Activated CD4-positive, alpha-beta T cell treated with anti-CD3 and anti-CD28 coated beads, Interleukin-2, amount 10 ng/mL, durations not matched to agents 7 days and 5 days (primary cell): ENCODE measurements around the gene KAZALD1. TPM values are rescaled to one million over a fixed set of nuclear protein-coding genes. Genes with fewer than 3 reads are reported as not detected.

ENCODE experiments used
- CTCF ChIA-PET: fragments of 350-600 bp; sonication (Branson Sonifier 250); formaldehyde crosslinking; loops from one replicate; lab custom pipeline; 2021; ENCODE audit warnings: antibody characterized with exemption; lab: Charles Lee
- POLR2A ChIA-PET: fragments of 350-600 bp; sonication (Branson Sonifier 250); formaldehyde crosslinking; loops from one replicate; lab custom pipeline; 2021; ENCODE audit warnings: antibody characterized with exemption; lab: Charles Lee
- DNase-seq: peaks from one replicate; pipeline ENCODE4 v3.0.0-alpha.2; 2020
- H3K27ac Mint-ChIP-seq: one replicate; pipeline ENCODE4 v1.8.0; 2021; ENCODE audit warnings: mild to moderate bottlenecking, moderate library complexity, mixed read lengths
- H3K27me3 Mint-ChIP-seq: one replicate; pipeline ENCODE4 v1.8.0; 2021; ENCODE audit warnings: mixed read lengths
- H3K36me3 Mint-ChIP-seq: one replicate; pipeline ENCODE4 v1.8.0; 2021; ENCODE audit warnings: low read depth, mixed read lengths
- H3K4me1 Mint-ChIP-seq: one replicate; pipeline ENCODE4 v1.8.0; 2021; ENCODE audit warnings: mixed read lengths
- H3K4me3 Mint-ChIP-seq: one replicate; pipeline ENCODE4 v1.8.0; 2021; ENCODE audit warnings: mild to moderate bottlenecking, moderate library complexity, mixed read lengths
- H3K9me3 Mint-ChIP-seq: one replicate; pipeline ENCODE4 v1.8.0; 2021; ENCODE audit warnings: mixed read lengths
- total RNA-seq, 2 experiments: library from RNA; stranded (reverse); gene quantifications; one replicate each; pipeline ENCODE4 v1.2.3, GENCODE V29; 2021

KAZALD1 gene
- total RNA-seq, 2 experiments from 2014 or later = 0.27 to 0.55 TPM

DNA sequence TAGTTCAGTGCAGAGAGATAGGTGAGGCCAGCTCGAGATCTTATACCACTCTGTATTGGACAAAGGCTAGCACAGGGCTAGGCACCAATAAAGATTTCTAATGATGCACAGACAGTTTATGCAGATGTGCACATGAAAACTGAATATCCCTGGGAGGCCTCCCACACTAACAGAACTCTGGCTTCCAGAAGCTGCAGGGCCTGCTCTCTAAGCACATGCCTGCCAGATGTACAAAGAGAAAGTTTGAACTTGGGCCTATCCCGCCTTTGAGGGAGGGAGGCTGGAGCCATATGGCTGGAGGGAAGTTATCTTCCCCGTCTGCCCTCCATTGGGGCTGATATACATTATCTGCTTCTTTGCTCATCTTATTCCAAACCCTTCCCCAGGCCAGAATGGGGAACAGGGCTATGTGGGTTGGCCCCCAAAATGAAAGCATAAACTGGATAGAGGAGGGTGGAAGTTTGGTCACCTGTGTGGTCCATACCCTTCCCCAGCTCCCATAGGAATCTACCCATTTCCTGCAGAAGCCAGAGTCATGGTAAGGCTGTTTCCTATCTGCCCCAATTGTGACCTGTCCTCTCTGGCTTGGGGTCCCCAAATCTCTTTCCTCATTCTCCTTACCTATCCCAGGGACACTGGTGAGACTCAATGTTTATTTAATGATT lies 3.8 kb downstream of the KAZALD1 start:
- H3K27me3 Mint-ChIP-seq = peaks cover 49% of the 10 kb centered on the region
- ChIA-PET POLR2A (interaction anchor here (0.6 kb wide), 1 partner anchor 534 kb away, joined by 3 read pairs; no protein-coding TSS in a partner anchor), CTCF (interaction anchor here (0.9 to 1.8 kb wide), 7 partner anchors 14 to 76 kb away, joined by 3 to 5 read pairs (median 4); no protein-coding TSS in a partner anchor)
- H3K4me1 Mint-ChIP-seq = peaks cover 42% of the 10 kb centered on the region
- no peak overlapping the region for H3K4me3 Mint-ChIP-seq
- H3K27ac Mint-ChIP-seq = no peak overlapping the region
- no peaks in the 10 kb centered on the region for H3K36me3 Mint-ChIP-seq
- no peak for DNase-seq
- no peaks in the 10 kb centered on the region for H3K9me3 Mint-ChIP-seq

DNA sequence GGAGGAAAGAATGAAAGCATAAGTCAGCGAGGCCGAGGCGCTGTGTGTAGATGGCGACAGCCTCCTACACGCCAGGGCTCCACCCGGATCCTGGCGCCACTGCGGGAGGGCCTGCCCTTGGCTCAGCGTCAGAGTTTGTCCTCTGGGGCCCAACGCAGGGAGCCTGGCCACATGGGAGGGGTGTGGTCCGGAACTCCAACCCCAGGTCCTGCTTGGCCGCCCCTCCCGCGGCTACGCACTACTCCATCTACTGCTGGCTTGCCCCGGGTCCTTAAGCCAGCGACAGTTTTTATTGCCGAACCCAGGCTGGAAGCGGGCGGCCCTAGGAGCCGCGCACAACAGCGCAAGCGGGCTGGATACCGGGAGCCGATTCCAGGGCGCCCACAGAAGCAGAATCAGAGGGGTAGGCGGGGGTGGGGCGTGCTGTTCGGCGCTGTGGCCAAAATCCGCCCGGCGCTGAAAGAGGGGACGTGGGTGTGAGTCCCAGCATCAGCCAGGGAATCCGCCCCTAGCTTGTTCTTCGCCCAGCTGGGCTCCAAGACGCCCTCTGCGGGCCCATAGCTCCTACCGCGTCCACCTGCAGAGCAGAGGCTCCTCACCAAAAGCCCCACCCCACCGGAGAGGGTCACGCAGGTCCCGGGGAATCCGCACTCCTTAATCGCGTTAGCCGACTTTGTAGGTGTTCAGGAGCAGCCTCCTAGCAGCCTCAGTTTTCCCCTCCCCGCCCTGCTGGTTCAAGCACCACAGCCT lies 4.5 kb downstream of the KAZALD1 start:
- H3K27me3 Mint-ChIP-seq = peaks cover 49% of the 10 kb centered on the region
- peak; percentile 36 for DNase-seq
- POLR2A ChIA-PET = no interaction called here
- no peaks in the 10 kb centered on the region for H3K9me3 Mint-ChIP-seq
- H3K4me3 Mint-ChIP-seq = peak overlapping the region; percentile 20
- H3K36me3 Mint-ChIP-seq = no peaks in the 10 kb centered on the region
- no peak overlapping the region for H3K27ac Mint-ChIP-seq
- CTCF ChIA-PET = interaction anchor here (0.5 to 4.6 kb wide), 9 partner anchors 10 to 626 kb away, joined by 3 to 35 read pairs (median 4); no protein-coding TSS in a partner anchor
- H3K4me1 Mint-ChIP-seq = peaks cover 42% of the 10 kb centered on the region

DNA sequence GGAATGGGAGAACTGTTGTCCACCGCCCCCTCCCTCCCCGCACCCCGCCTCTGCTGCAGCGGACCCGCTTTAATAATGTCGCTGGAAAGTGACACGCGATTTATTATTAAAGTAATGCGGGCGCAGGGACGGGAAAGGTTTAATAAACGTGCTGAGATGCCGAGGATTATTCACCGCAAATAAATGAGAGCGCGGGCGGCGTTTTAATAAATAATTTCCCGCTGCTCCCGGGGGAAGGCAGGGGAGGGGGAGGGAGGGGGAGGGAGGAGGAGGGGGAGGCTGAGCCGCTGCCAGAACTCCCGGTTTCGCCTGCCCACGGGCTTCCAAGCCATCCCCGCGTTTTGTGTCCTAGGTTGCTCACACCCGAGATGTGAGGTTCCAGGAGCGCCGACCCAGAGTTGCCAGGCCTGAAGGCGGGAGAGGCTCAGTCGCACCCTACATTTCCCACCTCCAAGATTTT lies 5.1 kb downstream of the KAZALD1 start:
- peaks cover 51% of the 10 kb centered on the region for H3K27me3 Mint-ChIP-seq
- H3K27ac Mint-ChIP-seq = no peak overlapping the region
- no peaks in the 10 kb centered on the region for H3K36me3 Mint-ChIP-seq
- H3K4me3 Mint-ChIP-seq = peak overlapping the region; percentile 76
- CTCF ChIA-PET = interaction anchor here (0.7 to 4.6 kb wide), 10 partner anchors 9 to 102 kb away, joined by 3 to 35 read pairs (median 4); no protein-coding TSS in a partner anchor
- POLR2A ChIA-PET = no interaction called here
- DNase-seq = no peak
- H3K4me1 Mint-ChIP-seq = peaks cover 36% of the 10 kb centered on the region
- no peaks in the 10 kb centered on the region for H3K9me3 Mint-ChIP-seq

DNA sequence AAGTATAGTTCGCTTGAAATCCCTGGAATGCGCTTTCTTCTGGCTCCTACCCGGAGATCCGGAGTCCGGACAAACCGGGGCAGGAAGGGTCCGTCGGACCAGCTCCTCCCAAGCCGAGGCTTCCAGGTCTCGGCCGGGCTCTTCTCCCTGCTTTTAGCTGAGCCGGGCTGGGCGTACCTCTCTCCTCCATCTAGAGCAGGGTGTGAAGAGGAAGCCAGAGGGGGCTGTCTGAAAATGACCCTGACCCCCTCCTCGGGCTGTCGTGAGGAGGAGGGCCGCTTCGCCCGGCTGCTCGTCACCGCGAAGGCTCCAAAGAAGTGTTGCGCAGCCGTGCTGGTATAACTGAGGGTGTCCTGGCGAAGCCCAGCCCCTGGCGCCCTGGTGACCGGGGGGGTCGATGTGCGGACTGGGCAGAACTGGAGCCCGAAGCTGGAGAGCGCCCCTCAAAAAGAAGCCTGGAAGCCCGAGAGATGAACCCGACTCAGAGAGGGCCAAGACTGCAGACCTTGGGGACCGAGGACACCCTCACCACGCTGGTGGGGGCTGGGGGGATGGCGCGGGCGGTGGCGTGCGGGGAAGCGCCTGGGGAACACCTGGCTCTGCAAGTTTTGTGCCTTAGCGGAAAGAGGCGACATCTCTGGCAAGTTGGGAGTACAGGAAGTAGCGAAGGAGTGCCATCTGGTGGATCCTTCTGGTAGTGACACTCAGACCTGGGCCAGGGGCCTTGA lies 5.7 kb downstream of the KAZALD1 start:
- Mint-ChIP-seq H3K36me3 (no peaks in the 10 kb centered on the region), H3K4me3 (peak overlapping the region; percentile 76), H3K4me1 (peaks cover 30% of the 10 kb centered on the region), H3K27ac (no peak overlapping the region), H3K9me3 (no peaks in the 10 kb centered on the region), H3K27me3 (peaks cover 49% of the 10 kb centered on the region)
- peak; percentile 83 for DNase-seq
- POLR2A ChIA-PET = no interaction called here
- CTCF ChIA-PET = interaction anchor here (0.9 to 4.6 kb wide), 9 partner anchors 9 to 103 kb away, joined by 3 to 35 read pairs (median 4); no protein-coding TSS in a partner anchor

DNA sequence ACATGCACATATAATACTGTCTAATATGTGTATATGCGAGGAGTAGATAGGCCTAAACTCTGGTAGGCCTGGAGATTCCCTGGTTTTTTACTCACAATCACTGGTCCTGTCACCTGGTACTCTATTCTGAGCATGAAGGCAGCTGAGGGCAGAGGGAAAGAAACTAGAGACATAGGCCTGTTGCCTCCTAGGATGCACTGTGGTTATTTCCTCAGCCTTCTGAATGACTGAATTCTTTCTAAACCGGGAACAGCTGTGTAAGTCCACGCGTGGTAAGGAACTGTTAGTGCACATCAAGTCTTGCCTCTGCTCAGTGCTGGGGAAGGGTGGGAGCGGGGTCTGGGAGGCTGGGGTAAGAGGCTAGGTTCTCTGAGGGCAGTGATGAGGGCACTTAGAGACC lies 7.7 kb downstream of the KAZALD1 start:
- Mint-ChIP-seq H3K27ac (no peak overlapping the region), H3K4me3 (no peak overlapping the region), H3K36me3 (no peaks in the 10 kb centered on the region), H3K4me1 (peaks cover 20% of the 10 kb centered on the region), H3K27me3 (peaks cover 55% of the 10 kb centered on the region), H3K9me3 (no peaks in the 10 kb centered on the region)
- no peak for DNase-seq
- CTCF ChIA-PET = interaction anchor here (1.0 to 4.6 kb wide), 4 partner anchors 9 to 26 kb away, joined by 4 to 35 read pairs (median 7); no protein-coding TSS in a partner anchor
- POLR2A ChIA-PET = no interaction called here

DNA sequence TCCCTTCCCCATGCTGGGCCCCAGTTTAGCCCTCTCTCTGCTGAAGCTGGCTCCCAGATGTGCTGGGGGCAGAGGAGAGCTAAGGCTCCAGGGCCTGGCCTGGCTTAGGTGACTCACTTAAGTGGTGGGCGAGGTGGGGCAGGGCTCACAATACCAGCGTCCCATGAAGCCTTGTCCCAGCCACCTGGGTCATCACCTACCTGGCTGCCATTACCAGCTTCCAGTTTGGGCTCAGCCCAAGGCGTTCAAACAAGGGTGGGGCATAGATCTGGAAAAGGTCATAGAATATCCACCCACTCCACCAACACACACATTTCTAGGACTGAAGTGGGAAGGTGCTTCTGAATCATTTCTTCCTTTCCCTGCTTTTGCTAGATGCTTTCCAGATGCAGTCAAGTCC lies 8.3 kb downstream of the KAZALD1 start:
- ChIA-PET CTCF (interaction anchor here (1.4 to 4.6 kb wide), 2 partner anchors 17 to 72 kb away, joined by 3 to 35 read pairs; no protein-coding TSS in a partner anchor), POLR2A (no interaction called here)
- no peak for DNase-seq
- H3K36me3 Mint-ChIP-seq = no peaks in the 10 kb centered on the region
- no peak overlapping the region for H3K4me3 Mint-ChIP-seq
- no peaks in the 10 kb centered on the region for H3K9me3 Mint-ChIP-seq
- no peak overlapping the region for H3K27ac Mint-ChIP-seq
- peaks cover 53% of the 10 kb centered on the region for H3K27me3 Mint-ChIP-seq
- H3K4me1 Mint-ChIP-seq = peaks cover 20% of the 10 kb centered on the region

DNA sequence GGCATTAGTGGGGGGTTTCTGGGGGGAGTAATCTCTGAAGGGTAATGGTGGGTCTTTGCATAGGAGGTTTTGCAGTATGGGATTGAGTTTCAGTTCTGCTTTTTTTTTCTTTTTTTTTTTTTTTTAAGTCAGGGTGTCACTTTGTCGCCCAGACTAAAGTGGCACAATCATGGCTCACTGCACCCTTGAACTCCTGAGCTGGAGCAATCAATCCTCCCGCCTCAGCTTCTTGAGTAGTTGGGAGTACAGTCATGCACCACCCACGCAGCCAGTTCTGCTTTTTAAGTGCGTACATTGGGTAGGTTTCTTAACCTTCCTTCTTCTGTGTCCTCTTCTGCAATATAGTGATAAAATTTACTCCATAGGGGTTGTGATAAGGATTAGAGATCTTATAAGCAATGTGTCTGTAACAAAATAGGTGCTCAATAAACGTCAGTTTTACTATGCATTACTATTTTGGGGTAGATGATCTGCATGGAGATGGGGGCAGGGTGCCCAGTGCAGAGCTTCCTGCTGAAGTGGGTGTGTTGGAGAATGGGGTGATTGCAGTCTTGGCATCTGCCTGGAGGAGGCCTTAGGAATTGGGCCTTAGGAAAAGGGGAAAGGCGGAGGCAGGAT lies 9.6 kb downstream of the KAZALD1 start:
- POLR2A ChIA-PET = no interaction called here
- H3K4me1 Mint-ChIP-seq = peaks cover 14% of the 10 kb centered on the region
- peaks cover 53% of the 10 kb centered on the region for H3K27me3 Mint-ChIP-seq
- H3K36me3 Mint-ChIP-seq = no peaks in the 10 kb centered on the region
- CTCF ChIA-PET = interaction anchor here (1.0 to 1.4 kb wide), 4 partner anchors 12 to 71 kb away, joined by 3 read pairs; no protein-coding TSS in a partner anchor
- H3K4me3 Mint-ChIP-seq = no peak overlapping the region
- H3K9me3 Mint-ChIP-seq = no peaks in the 10 kb centered on the region
- DNase-seq = no peak
- no peak overlapping the region for H3K27ac Mint-ChIP-seq

DNA sequence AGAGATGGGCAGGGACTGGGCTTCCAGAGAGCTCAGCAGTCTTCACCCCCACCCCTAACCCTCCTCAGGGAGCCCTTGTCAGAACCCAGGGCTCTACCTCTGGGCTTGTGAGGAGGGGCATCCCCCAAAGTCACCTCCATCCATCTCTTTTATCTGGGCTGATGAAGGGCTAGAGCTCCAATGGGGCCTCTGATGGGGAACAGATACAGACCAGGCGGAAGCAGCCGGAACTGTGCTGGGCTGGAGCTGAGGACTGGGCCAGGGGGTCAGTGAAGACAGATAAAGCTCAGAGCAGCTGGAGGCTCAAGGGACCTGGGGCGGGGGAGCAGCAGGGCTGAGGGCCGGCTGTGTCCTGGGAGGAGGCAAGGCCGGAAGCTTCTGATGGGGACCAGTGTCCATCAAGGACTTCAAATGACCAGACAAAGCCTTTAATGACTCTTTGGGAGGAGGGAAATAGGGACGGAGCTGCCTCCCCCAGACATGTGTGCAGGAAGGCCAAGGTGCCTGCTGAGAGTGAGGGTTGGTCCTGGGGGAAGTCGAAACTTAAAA lies 10.2 kb downstream of the KAZALD1 start:
- no peaks in the 10 kb centered on the region for H3K36me3 Mint-ChIP-seq
- no peak overlapping the region for H3K27ac Mint-ChIP-seq
- no peaks in the 10 kb centered on the region for H3K9me3 Mint-ChIP-seq
- no peak overlapping the region for H3K4me3 Mint-ChIP-seq
- H3K4me1 Mint-ChIP-seq = peaks cover 10% of the 10 kb centered on the region
- CTCF ChIA-PET = interaction anchor here (1.0 to 1.3 kb wide), 3 partner anchors 13 to 53 kb away, joined by 3 read pairs; no protein-coding TSS in a partner anchor
- peaks cover 51% of the 10 kb centered on the region for H3K27me3 Mint-ChIP-seq
- POLR2A ChIA-PET = no interaction called here
- DNase-seq = no peak

DNA sequence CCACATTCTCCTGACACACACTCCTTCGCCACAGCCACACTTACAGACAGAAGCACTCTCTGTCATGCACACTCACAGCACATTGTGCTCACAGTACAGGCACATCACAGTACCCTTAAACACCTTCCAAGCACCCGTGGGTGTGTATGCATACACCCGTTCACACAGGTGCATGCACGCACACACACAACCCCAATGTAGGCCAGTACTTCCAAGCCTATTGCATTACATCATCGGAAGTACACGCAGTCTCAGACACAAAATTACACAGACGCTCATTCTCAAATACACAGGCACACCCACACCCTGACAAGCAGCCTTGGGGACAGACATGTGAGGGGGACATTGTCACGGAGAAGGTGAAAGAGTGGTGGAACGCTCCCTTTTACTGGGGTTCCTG lies 11.1 kb downstream of the KAZALD1 start:
- H3K36me3 Mint-ChIP-seq = no peaks in the 10 kb centered on the region
- no peaks in the 10 kb centered on the region for H3K9me3 Mint-ChIP-seq
- H3K4me3 Mint-ChIP-seq = no peak overlapping the region
- ChIA-PET POLR2A (no interaction called here), CTCF (no interaction called here)
- no peak for DNase-seq
- H3K4me1 Mint-ChIP-seq = peaks cover 1% of the 10 kb centered on the region
- no peak overlapping the region for H3K27ac Mint-ChIP-seq
- peaks cover 42% of the 10 kb centered on the region for H3K27me3 Mint-ChIP-seq

DNA sequence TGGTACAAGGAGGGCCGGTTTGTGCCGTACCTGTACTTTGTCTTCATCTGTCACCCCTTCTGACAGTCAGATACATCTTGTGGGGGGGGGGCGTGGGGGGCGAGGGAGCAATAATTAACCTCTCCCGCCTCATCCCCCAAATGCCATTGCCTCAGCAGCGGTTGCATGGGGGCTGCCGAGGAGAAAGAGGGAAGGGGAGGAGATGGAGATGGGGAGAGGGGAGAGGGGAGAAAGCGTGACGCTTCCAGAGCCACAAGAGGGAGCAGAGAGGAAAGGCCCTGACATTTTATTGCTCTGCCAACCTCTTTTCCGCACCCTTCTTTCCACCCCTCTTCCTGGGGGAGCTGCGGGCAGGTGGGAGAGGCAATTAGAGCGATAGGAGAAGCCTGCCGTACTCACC lies 11.8 kb downstream of the KAZALD1 start:
- Mint-ChIP-seq H3K27ac (no peak overlapping the region), H3K4me1 (peaks cover 1% of the 10 kb centered on the region), H3K9me3 (no peaks in the 10 kb centered on the region), H3K27me3 (peaks cover 48% of the 10 kb centered on the region), H3K4me3 (no peak overlapping the region), H3K36me3 (no peaks in the 10 kb centered on the region)
- ChIA-PET POLR2A (no interaction called here), CTCF (interaction anchor here (0.5 to 1.2 kb wide), 4 partner anchors 22 to 186 kb away, joined by 3 to 4 read pairs (median 4); no protein-coding TSS in a partner anchor)
- no peak for DNase-seq

DNA sequence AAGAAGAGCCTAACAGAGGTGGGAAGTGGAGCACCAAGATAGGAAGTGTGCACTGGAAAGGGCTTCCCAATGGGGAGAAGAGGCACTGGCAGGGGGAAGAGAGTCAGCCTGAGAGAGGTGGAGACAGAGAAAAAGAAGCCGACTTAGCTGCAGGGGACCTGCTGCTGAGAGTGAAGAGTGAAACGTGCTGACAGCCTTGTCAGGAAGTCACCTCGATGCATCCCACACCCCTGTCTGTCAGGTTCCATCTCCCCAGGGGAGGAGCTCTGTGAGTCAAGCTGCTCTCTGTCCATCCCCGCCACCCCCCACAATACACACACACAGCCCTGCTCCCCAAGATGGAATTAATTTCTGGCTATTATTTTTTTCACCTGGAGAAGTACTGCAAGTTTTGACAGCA lies 14.0 kb downstream of the KAZALD1 start:
- Mint-ChIP-seq H3K9me3 (no peaks in the 10 kb centered on the region), H3K27me3 (peaks cover 53% of the 10 kb centered on the region), H3K4me1 (peaks cover 1% of the 10 kb centered on the region), H3K36me3 (no peaks in the 10 kb centered on the region), H3K4me3 (no peak overlapping the region), H3K27ac (no peak overlapping the region)
- ChIA-PET CTCF (interaction anchor here (0.7 to 1.7 kb wide), 4 partner anchors 9 to 33 kb away, joined by 3 to 5 read pairs (median 4); no protein-coding TSS in a partner anchor), POLR2A (interaction anchor here (0.6 kb wide), 1 partner anchor 53 kb away, joined by 3 read pairs; no protein-coding TSS in a partner anchor)
- DNase-seq = no peak
